Keratinocyte (primary cell): ENCODE data around the gene PRIMA1. TPM values are rescaled to one million over a fixed set of nuclear protein-coding genes. Genes with fewer than 3 reads are reported as not detected.

Source experiments
- DNase-seq: peaks from one replicate; pipeline ENCODE4 v3.0.0-alpha.2; 2011; ENCODE audit warnings: low read depth, missing footprints, low spot score
- FAIRE-seq: peaks from 2 replicates; lab custom pipeline; 2011; peaks lifted over from hg19 to GRCh38; lab: Jason Lieb, UNC
- H2AFZ ChIP-seq: 2 replicates; pipeline ENCODE4 v1.6.0; 2012; ENCODE audit warnings: low read length, control low read depth, inconsistent platforms; ENCODE audit not compliant: control insufficient read depth
- H3K27ac ChIP-seq: 2 replicates; pipeline ENCODE4 v1.5.1; 2011; ENCODE audit warnings: low read length; ENCODE audit not compliant: control insufficient read depth, insufficient read depth
- H3K27me3 ChIP-seq: 3 replicates; pipeline ENCODE4 v1.6.0; 2011; ENCODE audit warnings: low read length; ENCODE audit not compliant: control insufficient read depth, insufficient read depth; ENCODE audit errors: extremely low read depth
- H3K36me3 ChIP-seq, 2 experiments: 2 replicates in 1 of 2; 3 replicates in 1 of 2; pipeline ENCODE4 v1.5.1; 2011; ENCODE audit warnings: low read length in 2 of 2, mild to moderate bottlenecking in 1 of 2; ENCODE audit not compliant: control insufficient read depth in 2 of 2, insufficient read depth in 2 of 2; ENCODE audit errors: extremely low read depth in 1 of 2
- H3K4me1 ChIP-seq: 3 replicates; pipeline ENCODE4 v1.5.1; 2011; ENCODE audit warnings: low read length; ENCODE audit not compliant: control insufficient read depth, insufficient read depth; ENCODE audit errors: extremely low read depth
- H3K4me2 ChIP-seq: 3 replicates; pipeline ENCODE4 v1.6.0; 2011; ENCODE audit warnings: low read depth, low read length; ENCODE audit not compliant: control insufficient read depth, insufficient read depth; ENCODE audit errors: extremely low read depth
- H3K4me3 ChIP-seq, 3 experiments: fragments of 200-600 bp in 1 of 3; sonication (generic) in 1 of 3; 2 replicates in 2 of 3; 3 replicates in 1 of 3; pipeline ENCODE4 v1.5.1; 2011 to 2016; ENCODE audit warnings: low read length in 3 of 3, mild to moderate bottlenecking in 3 of 3, control low read depth in 2 of 3, inconsistent platforms in 1 of 3, low read depth in 1 of 3, mixed read lengths in 1 of 3, mixed run types in 1 of 3, moderate library complexity in 1 of 3; ENCODE audit not compliant: control insufficient read depth in 2 of 3, insufficient read depth in 2 of 3; ENCODE audit errors: extremely low read depth in 1 of 3
- H3K79me2 ChIP-seq: 2 replicates; pipeline ENCODE4 v1.6.0; 2012; ENCODE audit warnings: low read length; ENCODE audit not compliant: control insufficient read depth, insufficient read depth
- H3K9ac ChIP-seq: 3 replicates; pipeline ENCODE4 v1.6.0; 2011; ENCODE audit warnings: low read length; ENCODE audit not compliant: control insufficient read depth, insufficient read depth; ENCODE audit errors: extremely low read depth
- H3K9me1 ChIP-seq: 3 replicates; pipeline ENCODE4 v1.6.0; 2011; ENCODE audit warnings: low read length; ENCODE audit not compliant: control insufficient read depth, insufficient read depth; ENCODE audit errors: extremely low read depth
- H3K9me3 ChIP-seq: 2 replicates; pipeline ENCODE4 v1.5.1; 2012; ENCODE audit warnings: low read depth, low read length; ENCODE audit not compliant: control insufficient read depth
- H4K20me1 ChIP-seq: 3 replicates; pipeline ENCODE4 v1.6.0; 2011; ENCODE audit warnings: low read length; ENCODE audit not compliant: control insufficient read depth, insufficient read depth; ENCODE audit errors: extremely low read depth
- EZH2 ChIP-seq: IDR thresholded peaks from one replicate; pipeline ENCODE4 v1.6.1; 2012; ENCODE audit warnings: inconsistent platforms, mild to moderate bottlenecking, low read length, moderate library complexity
- dilution Hi-C: fragments of 300-500 bp; cut with MboI; formaldehyde crosslinking; loops from one replicate; pipeline ENCODE4 v1.7.0; 2020; ENCODE audit warnings: low sequenced_read_pairs; ENCODE audit not compliant: extremely low pct_ligation_motif_present
- polyA plus RNA-seq, 5 experiments: library from polyadenylated mRNA; depleted of rRNA in 3 of 5; stranded (reverse) in 3 of 5; stranded (forward) in 1 of 5; unstranded in 1 of 5; fragments of >200 nt; gene quantifications; 1 replicate in 1 of 5; 2 replicates in 3 of 5; 3 replicates in 1 of 5; pipeline versions ENCODE4 v1.2.1 to v1.2.3, GENCODE V29; 2011 to 2012; ENCODE audit warnings: missing spikeins in 2 of 5, low read depth in 1 of 5, low replicate concordance in 1 of 5
- TF ChIP-seq, protein P1 (sequence below), 3 experiments: IDR thresholded peaks in 1 of 3; conservative IDR thresholded peaks in 1 of 3; optimal IDR thresholded peaks in 1 of 3; 2 replicates in 2 of 3; 3 replicates in 1 of 3; pipeline versions ENCODE3 to v1.5.1; 2011; ENCODE audit warnings: low read length in 3 of 3, mild to moderate bottlenecking in 3 of 3, moderate library complexity in 2 of 3, control low read depth in 1 of 3, inconsistent platforms in 1 of 3; ENCODE audit not compliant: insufficient read depth in 2 of 3; ENCODE audit errors: extremely low read depth in 1 of 3

PRIMA1 gene
- polyA plus RNA-seq, 1 donor (not counting 4 experiments of a cell fraction or from before 2014, with no cell fraction given) = not detected

DNA sequence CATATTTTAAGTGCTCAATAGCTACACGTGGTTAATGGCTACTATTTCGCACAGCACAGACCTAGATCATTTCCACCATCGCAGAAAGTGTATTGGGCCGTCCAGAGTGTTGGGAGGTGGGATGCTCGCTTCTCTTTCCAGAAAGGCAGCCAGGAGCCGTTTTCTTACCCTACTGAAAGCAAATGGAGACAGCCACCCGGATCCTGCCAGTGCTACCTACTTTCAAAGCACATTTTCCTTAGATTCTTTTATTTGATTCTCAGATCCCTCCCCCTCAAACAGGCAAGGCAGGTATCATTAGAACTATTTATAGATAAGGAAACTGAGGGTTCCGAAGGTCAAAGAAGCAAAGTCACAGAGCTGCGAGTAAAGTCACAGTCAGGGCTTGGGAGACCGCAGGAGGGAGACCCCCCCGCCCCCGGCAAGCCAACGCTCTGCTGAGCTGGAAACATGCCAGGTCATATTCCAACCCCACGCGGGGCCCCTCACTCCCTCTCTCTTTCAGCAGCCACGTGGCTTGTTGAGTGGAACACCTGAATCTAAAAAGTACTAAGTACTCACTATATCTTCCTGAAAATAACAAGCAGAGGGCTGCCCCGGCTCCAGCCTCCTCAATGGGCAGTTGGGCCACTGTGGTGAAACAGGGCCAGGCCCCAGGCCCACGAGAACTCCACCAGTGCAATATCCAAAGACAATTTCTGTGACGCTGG is 36.2 kb downstream of the PRIMA1 start:
- Histone ChIP-seq H3K79me2 (no peaks in the 10 kb centered on the region), H2AFZ (no peak overlapping the region), H3K9me3 (no peaks in the 10 kb centered on the region), H3K9ac (no peak overlapping the region), H3K27me3 (no peaks in the 10 kb centered on the region), H3K36me3 (no peaks in the 10 kb centered on the region), H3K9me1 (no peaks in the 10 kb centered on the region), H4K20me1 (no peaks in the 10 kb centered on the region), H3K27ac (no peak overlapping the region), H3K4me3 (no peak overlapping the region), H3K4me2 (no peak overlapping the region), H3K4me1 (no peaks in the 10 kb centered on the region)
- no peak for TF ChIP-seq EZH2
- TF ChIP-seq, protein P1, sequence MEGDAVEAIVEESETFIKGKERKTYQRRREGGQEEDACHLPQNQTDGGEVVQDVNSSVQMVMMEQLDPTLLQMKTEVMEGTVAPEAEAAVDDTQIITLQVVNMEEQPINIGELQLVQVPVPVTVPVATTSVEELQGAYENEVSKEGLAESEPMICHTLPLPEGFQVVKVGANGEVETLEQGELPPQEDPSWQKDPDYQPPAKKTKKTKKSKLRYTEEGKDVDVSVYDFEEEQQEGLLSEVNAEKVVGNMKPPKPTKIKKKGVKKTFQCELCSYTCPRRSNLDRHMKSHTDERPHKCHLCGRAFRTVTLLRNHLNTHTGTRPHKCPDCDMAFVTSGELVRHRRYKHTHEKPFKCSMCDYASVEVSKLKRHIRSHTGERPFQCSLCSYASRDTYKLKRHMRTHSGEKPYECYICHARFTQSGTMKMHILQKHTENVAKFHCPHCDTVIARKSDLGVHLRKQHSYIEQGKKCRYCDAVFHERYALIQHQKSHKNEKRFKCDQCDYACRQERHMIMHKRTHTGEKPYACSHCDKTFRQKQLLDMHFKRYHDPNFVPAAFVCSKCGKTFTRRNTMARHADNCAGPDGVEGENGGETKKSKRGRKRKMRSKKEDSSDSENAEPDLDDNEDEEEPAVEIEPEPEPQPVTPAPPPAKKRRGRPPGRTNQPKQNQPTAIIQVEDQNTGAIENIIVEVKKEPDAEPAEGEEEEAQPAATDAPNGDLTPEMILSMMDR (optimal IDR thresholded peaks at IDR 0.05 in 1 of 3, IDR thresholded peaks at IDR 0.05 in 1 of 3, conservative IDR thresholded peaks at IDR 0.05 in 1 of 3; ENCODE audit: extremely low read depth in 1 of 3, insufficient read depth in 2 of 3, low read length in 3 of 3) = no peak
- FAIRE-seq (no peak), DNase-seq (no peak)
- dilution Hi-C loops = no loop called here

DNA sequence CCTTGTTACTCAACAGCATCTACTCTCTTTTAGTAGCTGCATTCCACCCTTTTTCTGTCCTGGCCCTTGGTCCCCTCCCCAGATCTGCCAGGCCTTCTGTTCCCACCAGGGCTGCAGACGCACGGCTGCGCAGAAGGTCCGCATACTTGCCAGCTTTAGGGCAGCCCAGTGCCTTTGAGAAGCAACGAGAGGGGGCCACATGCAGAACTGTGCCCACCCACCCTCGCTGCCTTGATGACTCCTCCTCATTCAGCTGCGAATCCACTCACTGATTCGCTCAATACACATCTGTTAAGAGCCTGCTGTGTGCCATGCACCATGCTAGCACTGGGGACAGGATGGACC is 39.2 kb downstream of the PRIMA1 start:
- Histone ChIP-seq H3K4me3 (no peak overlapping the region), H3K4me2 (no peak overlapping the region), H3K27ac (no peak overlapping the region), H2AFZ (no peak overlapping the region), H3K79me2 (no peaks in the 10 kb centered on the region), H3K4me1 (no peaks in the 10 kb centered on the region), H4K20me1 (no peaks in the 10 kb centered on the region), H3K9me3 (no peaks in the 10 kb centered on the region), H3K9ac (no peak overlapping the region), H3K36me3 (no peaks in the 10 kb centered on the region), H3K9me1 (no peaks in the 10 kb centered on the region), H3K27me3 (no peaks in the 10 kb centered on the region)
- no peak for TF ChIP-seq EZH2
- TF ChIP-seq, protein P1 (optimal IDR thresholded peaks at IDR 0.05 in 1 of 3, IDR thresholded peaks at IDR 0.05 in 1 of 3, conservative IDR thresholded peaks at IDR 0.05 in 1 of 3; ENCODE audit: extremely low read depth in 1 of 3, insufficient read depth in 2 of 3, low read length in 3 of 3) = no peak
- FAIRE-seq (no peak), DNase-seq (no peak)
- dilution Hi-C loops = no loop called here
